Measurements from ENCODE around the gene UBR3. TPM values are rescaled to one million over a fixed set of nuclear protein-coding genes. Genes with fewer than 3 reads are reported as not detected.

The UBR3 gene
- total RNA-seq, 2 donors from 2014 or later = 20.4 to 24.8 TPM

DNA sequence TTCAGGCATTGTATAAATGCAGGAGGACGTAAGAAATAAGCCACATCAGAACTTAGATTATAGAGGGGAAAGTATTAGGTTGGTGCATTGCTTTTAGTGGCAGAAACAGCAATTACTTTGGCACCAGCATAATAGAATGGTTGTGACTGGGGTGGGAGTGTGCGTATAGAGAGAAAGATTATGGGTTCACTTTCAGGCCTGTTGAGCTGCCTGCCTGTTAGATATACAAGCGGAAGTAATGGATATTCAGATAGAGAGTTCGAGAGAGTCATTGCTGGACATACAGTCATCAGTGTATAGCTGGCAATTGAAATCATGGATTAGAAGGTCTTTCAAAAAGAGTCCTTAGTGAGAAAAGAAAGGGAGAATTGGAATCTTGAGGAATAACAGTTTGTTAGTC, 211.5 kb downstream of the UBR3 start:
- peaks cover 6% of the 10 kb centered on the region for H3K9me3 ChIP-seq (ENCODE audit: control insufficient read depth, low read length)
- no peak for DNase-seq
- no peaks in the 10 kb centered on the region for H3K27me3 ChIP-seq (ENCODE audit: control insufficient read depth, insufficient read depth, low read length, poor library complexity, severe bottlenecking)
- TF ChIP-seq, protein P1, sequence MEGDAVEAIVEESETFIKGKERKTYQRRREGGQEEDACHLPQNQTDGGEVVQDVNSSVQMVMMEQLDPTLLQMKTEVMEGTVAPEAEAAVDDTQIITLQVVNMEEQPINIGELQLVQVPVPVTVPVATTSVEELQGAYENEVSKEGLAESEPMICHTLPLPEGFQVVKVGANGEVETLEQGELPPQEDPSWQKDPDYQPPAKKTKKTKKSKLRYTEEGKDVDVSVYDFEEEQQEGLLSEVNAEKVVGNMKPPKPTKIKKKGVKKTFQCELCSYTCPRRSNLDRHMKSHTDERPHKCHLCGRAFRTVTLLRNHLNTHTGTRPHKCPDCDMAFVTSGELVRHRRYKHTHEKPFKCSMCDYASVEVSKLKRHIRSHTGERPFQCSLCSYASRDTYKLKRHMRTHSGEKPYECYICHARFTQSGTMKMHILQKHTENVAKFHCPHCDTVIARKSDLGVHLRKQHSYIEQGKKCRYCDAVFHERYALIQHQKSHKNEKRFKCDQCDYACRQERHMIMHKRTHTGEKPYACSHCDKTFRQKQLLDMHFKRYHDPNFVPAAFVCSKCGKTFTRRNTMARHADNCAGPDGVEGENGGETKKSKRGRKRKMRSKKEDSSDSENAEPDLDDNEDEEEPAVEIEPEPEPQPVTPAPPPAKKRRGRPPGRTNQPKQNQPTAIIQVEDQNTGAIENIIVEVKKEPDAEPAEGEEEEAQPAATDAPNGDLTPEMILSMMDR (conservative IDR thresholded peaks at IDR 0.05) = no peak
- Mint-ChIP-seq H3K36me3 (ENCODE audit: low read depth) (peaks cover 11% of the 10 kb centered on the region), H3K27ac (no peak overlapping the region), H3K4me1 (peaks cover 10% of the 10 kb centered on the region), H3K9me3 (no peaks in the 10 kb centered on the region), H3K27me3 (ENCODE audit: insufficient read depth) (no peaks in the 10 kb centered on the region), H3K4me3 (no peak overlapping the region)
- H3K27ac ChIP-seq (ENCODE audit: low read depth, low read length) = no peak overlapping the region
- H3K36me3 ChIP-seq (ENCODE audit: control insufficient read depth, insufficient read depth, low read length) = peaks cover 7% of the 10 kb centered on the region
- no peak overlapping the region for H3K9ac ChIP-seq (ENCODE audit: extremely low read depth, low read length, poor library complexity, severe bottlenecking)
- no peak overlapping the region for H3K4me3 ChIP-seq (ENCODE audit: low read length)
- H3K4me1 ChIP-seq (ENCODE audit: control insufficient read depth, insufficient read depth, low read length) = no peaks in the 10 kb centered on the region
- WGBS, 2 experiments (ENCODE audit: insufficient coverage in 1 of 2, insufficient read length in 1 of 2) = 94 to 98% methylated on average over 4 of the region's 4 CpGs

DNA sequence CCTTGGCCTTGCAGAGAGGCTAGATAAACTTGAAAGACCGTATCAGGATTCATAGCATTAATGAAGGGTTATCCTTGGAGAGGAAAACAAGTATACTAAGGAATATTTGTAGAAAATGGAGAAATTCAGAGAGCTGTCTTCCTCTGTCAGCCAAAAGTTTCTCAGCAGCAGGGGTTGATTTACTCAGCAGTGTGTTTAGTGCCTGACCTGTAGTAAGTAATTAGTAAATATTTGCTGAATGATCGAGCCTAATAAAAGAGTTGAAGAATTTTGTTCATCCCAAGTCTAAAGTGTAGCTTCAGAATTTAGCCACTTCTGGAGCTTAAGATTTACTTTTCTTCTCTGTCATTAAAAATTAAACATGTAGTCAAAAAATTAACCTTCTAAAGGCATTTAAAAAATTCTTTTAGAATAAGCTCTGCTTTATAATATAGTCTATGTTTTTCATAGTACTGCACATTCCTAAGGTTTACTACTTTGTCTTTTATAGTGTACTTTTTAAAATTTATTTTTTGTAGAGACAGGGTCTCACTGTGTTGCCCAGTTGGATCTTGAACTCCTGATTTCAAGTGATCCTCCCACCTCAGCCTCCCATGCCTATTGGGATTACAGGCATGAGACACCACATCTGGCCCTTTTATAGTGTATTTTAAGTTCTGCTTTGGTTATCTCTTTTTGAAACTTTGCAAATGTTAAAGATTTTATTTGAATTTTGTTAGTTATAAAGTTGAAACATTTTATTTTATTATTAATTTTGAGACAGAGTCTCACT, 212.3 kb downstream of the UBR3 start:
- no peak overlapping the region for H3K4me3 ChIP-seq (ENCODE audit: low read length)
- H3K9me3 ChIP-seq (ENCODE audit: control insufficient read depth, low read length) = peaks cover under 1% of the 10 kb centered on the region
- H3K27me3 Mint-ChIP-seq (ENCODE audit: insufficient read depth) = no peaks in the 10 kb centered on the region
- H3K27me3 ChIP-seq (ENCODE audit: control insufficient read depth, insufficient read depth, low read length, poor library complexity, severe bottlenecking) = no peaks in the 10 kb centered on the region
- WGBS, 2 experiments (ENCODE audit: insufficient coverage in 1 of 2, insufficient read length in 1 of 2) = 90 to 100% methylated on average over 1 to 2 of the region's 2 CpGs
- peaks cover 5% of the 10 kb centered on the region for H3K36me3 Mint-ChIP-seq (ENCODE audit: low read depth)
- TF ChIP-seq, protein P1 (conservative IDR thresholded peaks at IDR 0.05) = no peak
- peaks cover 10% of the 10 kb centered on the region for H3K4me1 Mint-ChIP-seq
- no peaks in the 10 kb centered on the region for H3K4me1 ChIP-seq (ENCODE audit: control insufficient read depth, insufficient read depth, low read length)
- no peaks in the 10 kb centered on the region for H3K36me3 ChIP-seq (ENCODE audit: control insufficient read depth, insufficient read depth, low read length)
- H3K27ac ChIP-seq (ENCODE audit: low read depth, low read length) = no peak overlapping the region
- H3K4me3 Mint-ChIP-seq = no peak overlapping the region
- no peak for DNase-seq
- no peak overlapping the region for H3K9ac ChIP-seq (ENCODE audit: extremely low read depth, low read length, poor library complexity, severe bottlenecking)
- H3K27ac Mint-ChIP-seq = no peak overlapping the region
- H3K9me3 Mint-ChIP-seq = no peaks in the 10 kb centered on the region

GRCh38 chr2:170044751-170045478, 217.7 kb downstream of the UBR3 start:
- TF ChIP-seq, protein P1 (conservative IDR thresholded peaks at IDR 0.05) = no peak
- no peaks in the 10 kb centered on the region for H3K27me3 ChIP-seq (ENCODE audit: control insufficient read depth, insufficient read depth, low read length, poor library complexity, severe bottlenecking)
- H3K36me3 ChIP-seq (ENCODE audit: control insufficient read depth, insufficient read depth, low read length) = no peaks in the 10 kb centered on the region
- no peaks in the 10 kb centered on the region for H3K4me1 ChIP-seq (ENCODE audit: control insufficient read depth, insufficient read depth, low read length)
- Mint-ChIP-seq H3K4me1 (no peaks in the 10 kb centered on the region), H3K27ac (no peak overlapping the region), H3K36me3 (ENCODE audit: low read depth) (peaks cover 8% of the 10 kb centered on the region), H3K4me3 (no peak overlapping the region), H3K27me3 (ENCODE audit: insufficient read depth) (no peaks in the 10 kb centered on the region), H3K9me3 (no peaks in the 10 kb centered on the region)
- no peak overlapping the region for H3K27ac ChIP-seq (ENCODE audit: low read depth, low read length)
- H3K9ac ChIP-seq (ENCODE audit: extremely low read depth, low read length, poor library complexity, severe bottlenecking) = no peak overlapping the region
- no peaks in the 10 kb centered on the region for H3K9me3 ChIP-seq (ENCODE audit: control insufficient read depth, low read length)
- H3K4me3 ChIP-seq (ENCODE audit: low read length) = no peak overlapping the region
- DNase-seq = no peak
- WGBS, 2 experiments (ENCODE audit: insufficient coverage in 1 of 2, insufficient read length in 1 of 2) = 87 to 88% methylated on average over 3 of the region's 3 CpGs

Data from endodermal cell (in vitro differentiated cells).